PC-3 (cell line): ENCODE measurements around the gene RTL10. TPM values are rescaled to one million over a fixed set of nuclear protein-coding genes. Genes with fewer than 3 reads are reported as not detected.

Source experiments
- ATAC-seq: fragments of 200-7000 bp; cut with Tn5 transposase; 2 replicates; pipeline ENCODE4 v1.9.1; 2020; ENCODE audit warnings: mild to moderate bottlenecking, moderate library complexity
- BruUV-seq: library from RNA; stranded (reverse); fragments of 400-500 nt; replicated peaks from 2 replicates; lab custom pipeline; 2021; lab: Mats Ljungman, UMichigan
- CTCF ChIA-PET: fragments of 300-600 bp; sonication (Branson Sonifier 250); formaldehyde crosslinking; loops from one replicate; lab custom pipeline; 2022; ENCODE audit warnings: antibody characterized with exemption; lab: Charles Lee
- POLR2A ChIA-PET: fragments of 300-600 bp; sonication (Branson Sonifier 250); formaldehyde crosslinking; loops from one replicate; lab custom pipeline; 2022; ENCODE audit warnings: antibody characterized with exemption; ENCODE audit not compliant: unreplicated experiment; lab: Charles Lee
- DNase-seq: peaks from one replicate; pipeline ENCODE4 v3.0.0-alpha.2; 2015
- H2AFZ ChIP-seq: fragments of 300-600 bp; sonication (generic); 2 replicates; pipeline ENCODE4 v1.6.0; 2016; ENCODE audit warnings: antibody characterized with exemption, low read length
- H3F3A ChIP-seq: fragments of 300-600 bp; sonication (generic); one replicate; pipeline ENCODE4 v1.6.0; 2017; ENCODE audit warnings: antibody characterized with exemption, low read length, control low read depth, mild to moderate bottlenecking; ENCODE audit not compliant: unreplicated experiment
- H3K27ac ChIP-seq: fragments of 300-600 bp; sonication (generic); 2 replicates; pipeline ENCODE4 v1.5.1; 2016; ENCODE audit warnings: mild to moderate bottlenecking, low read length
- H3K27me3 ChIP-seq: fragments of 300-600 bp; sonication (generic); 2 replicates; pipeline ENCODE4 v1.6.1; 2016; ENCODE audit warnings: low read length, mixed read lengths
- H3K36me3 ChIP-seq: fragments of 300-600 bp; sonication (generic); 2 replicates; pipeline ENCODE4 v1.6.1; 2016; ENCODE audit warnings: low read depth, mixed run types, low read length, mixed read lengths
- H3K4me1 ChIP-seq: fragments of 300-600 bp; sonication (generic); 2 replicates; pipeline ENCODE4 v1.5.1; 2016; ENCODE audit warnings: low read length; ENCODE audit not compliant: insufficient read depth
- H3K4me2 ChIP-seq: fragments of 300-600 bp; sonication (generic); 2 replicates; pipeline ENCODE4 v1.6.0; 2016; ENCODE audit warnings: low read length
- H3K4me3 ChIP-seq: fragments of 300-600 bp; sonication (generic); 2 replicates; pipeline ENCODE4 v1.5.1; 2016; ENCODE audit warnings: mild to moderate bottlenecking, low read length, mixed read lengths
- H3K79me2 ChIP-seq: fragments of 300-600 bp; sonication (generic); 2 replicates; pipeline ENCODE4 v1.6.1; 2017; ENCODE audit warnings: low read length, mixed read lengths
- H3K9ac ChIP-seq: fragments of 300-600 bp; sonication (generic); 2 replicates; pipeline ENCODE4 v1.6.0; 2016; ENCODE audit warnings: mild to moderate bottlenecking, low read length
- H3K9me2 ChIP-seq: fragments of 300-600 bp; sonication (generic); replicated peaks from 2 replicates; pipeline ENCODE4 v1.6.1; 2016; ENCODE audit warnings: mixed run types, low read length, mixed read lengths
- H3K9me3 ChIP-seq: fragments of 300-600 bp; sonication (generic); 2 replicates; pipeline ENCODE4 v1.6.1; 2016; ENCODE audit warnings: low read length, mixed read lengths
- H4K20me1 ChIP-seq: fragments of 300-600 bp; sonication (generic); 2 replicates; pipeline ENCODE4 v1.6.1; 2016; ENCODE audit warnings: low read length, mixed read lengths
- EZH2 ChIP-seq: fragments of 300-600 bp; sonication (generic); IDR thresholded peaks from one replicate; pipeline ENCODE4 v1.6.1; 2017; ENCODE audit warnings: antibody characterized with exemption, mild to moderate bottlenecking, low read length; ENCODE audit not compliant: unreplicated experiment
- EZH2phosphoT487 ChIP-seq: fragments of 300-600 bp; sonication (generic); IDR thresholded peaks from 2 replicates; pipeline ENCODE4 v1.6.1; 2018; ENCODE audit warnings: mild to moderate bottlenecking, antibody characterized with exemption, low read length, borderline replicate concordance
- intact Hi-C: fragments of 100-400 bp; cut with micrococcal nuclease; formaldehyde crosslinking; loops from 2 replicates; pipeline ENCODE4 v1.9.0; 2023
- total RNA-seq: library from RNA; depleted of rRNA; stranded (reverse); fragments of >200 nt; gene quantifications from 2 replicates; pipeline ENCODE4 v1.2.3, GENCODE V29; 2014; rRNA removed

RTL10 gene
- total RNA-seq, 1 experiment from 2014 or later = 7.8 TPM

DNA sequence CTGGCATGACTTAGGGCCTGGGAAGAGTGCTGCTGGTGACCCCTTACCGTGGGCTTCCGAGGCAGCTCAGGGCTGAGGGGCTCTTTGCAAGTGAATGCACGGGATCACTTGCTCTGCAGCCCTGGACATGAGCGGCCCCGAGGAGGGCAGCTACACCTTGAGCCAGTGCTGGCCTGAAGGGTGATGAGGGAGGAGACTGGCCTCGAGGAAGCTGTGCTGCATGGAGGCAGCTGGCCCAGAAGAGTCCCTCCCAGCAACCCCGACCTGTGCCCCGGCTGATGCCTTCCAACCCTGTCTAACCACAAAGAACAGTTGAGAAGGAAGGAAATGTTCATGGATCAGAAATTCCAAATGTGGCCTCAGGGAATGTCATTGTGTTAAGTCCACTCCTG is 48.9 kb downstream of the RTL10 start:
- H3K4me1 ChIP-seq = peaks cover 20% of the 10 kb centered on the region
- H3K27me3 ChIP-seq = no peaks in the 10 kb centered on the region
- no peak overlapping the region for H3K4me3 ChIP-seq
- H3K9me2 ChIP-seq = no peaks in the 10 kb centered on the region
- intact Hi-C loops = no loop called here
- H2AFZ ChIP-seq = peak overlapping the region; percentile 60; the same call in 1 of the 2 replicates
- TF ChIP-seq EZH2phosphoT487 (no peak), EZH2 (no peak)
- H3K9ac ChIP-seq = peak overlapping the region; percentile 48
- H3K36me3 ChIP-seq = no peaks in the 10 kb centered on the region
- BruUV-seq = no TSS peak
- DNase-seq = peak; percentile 62
- no peaks in the 10 kb centered on the region for H3K9me3 ChIP-seq
- H4K20me1 ChIP-seq = no peaks in the 10 kb centered on the region
- ChIA-PET POLR2A (interaction anchor here (1.0 kb wide), 1 partner anchor 43 kb away, joined by 3 read pairs; no protein-coding TSS in a partner anchor), CTCF (no interaction called here)
- H3F3A ChIP-seq = peaks cover 3% of the 10 kb centered on the region
- peak; percentile 45 for ATAC-seq
- no peaks in the 10 kb centered on the region for H3K79me2 ChIP-seq
- peak overlapping the region; percentile 94 for H3K27ac ChIP-seq
- H3K4me2 ChIP-seq = peak overlapping the region; percentile 80

Other genes starting within 250 kb of the RTL10 start
- gene SEPTIN5, start 140.4 kb downstream of the RTL10 start, total RNA-seq = 26.3 and 27.5 TPM in 2 replicates
- gene GP1BB, start 131.3 kb downstream of the RTL10 start, total RNA-seq = 0.80 and 5.9 TPM in 2 replicates
- 15.9 and 18.6 TPM in 2 replicates for gene TBX1, start 94.1 kb downstream of the RTL10 start, total RNA-seq
- 27.0 and 28.8 TPM in 2 replicates for gene GNB1L, start within 50 bp of the RTL10 start, total RNA-seq
- 204 and 205 TPM in 2 replicates for gene COMT, start 86.9 kb upstream of the RTL10 start, total RNA-seq
- 23.0 and 32.1 TPM in 2 replicates for gene TXNRD2, start 86.9 kb upstream of the RTL10 start, total RNA-seq
- 19.7 and 20.0 TPM in 2 replicates for gene ARVCF, start 161.9 kb upstream of the RTL10 start, total RNA-seq
- 23.5 and 33.7 TPM in 2 replicates for gene TANGO2, start 166.2 kb upstream of the RTL10 start, total RNA-seq
- 41.7 and 43.6 TPM in 2 replicates for gene DGCR8, start 225.4 kb upstream of the RTL10 start, total RNA-seq